Measurements from ENCODE around the gene WNT7B. TPM values are rescaled to one million over a fixed set of nuclear protein-coding genes. Genes with fewer than 3 reads are reported as not detected.

The WNT7B gene
- total RNA-seq, 2 experiments from 2014 or later = not detected

GRCh38 chr22:45933506-45934167 lies 43.3 kb downstream of the WNT7B start:
- H3K27ac ChIP-seq (ENCODE audit: low read depth in 1 of 2, low read length in 2 of 2) = no peak overlapping the region
- H3K9me3 Mint-ChIP-seq = no peaks in the 10 kb centered on the region
- no peak overlapping the region for H3K4me3 ChIP-seq (ENCODE audit: low read length)
- DNase-seq = no peak
- ATAC-seq (ENCODE audit: poor library complexity) = no peak
- intact Hi-C loops (cut with DNase I, micrococcal nuclease) = no loop called here
- peaks cover 0 to 9% of the 10 kb centered on the region in 2 experiments for H3K27me3 ChIP-seq (ENCODE audit: control insufficient read depth in 1 of 2, insufficient read depth in 2 of 2, low read length in 2 of 2)
- peaks cover 0 to 10% of the 10 kb centered on the region in 2 experiments for H3K9me3 ChIP-seq (ENCODE audit: control insufficient read depth in 1 of 2, insufficient read depth in 1 of 2, low read length in 2 of 2)
- H3K4me1 Mint-ChIP-seq (ENCODE audit: low read depth) = no peaks in the 10 kb centered on the region
- no peak overlapping the region for H3K4me3 Mint-ChIP-seq
- no peak overlapping the region for H3K27ac Mint-ChIP-seq
- H3K4me1 ChIP-seq (ENCODE audit: insufficient read depth, low read length) = no peaks in the 10 kb centered on the region
- no peaks in the 10 kb centered on the region for H3K36me3 Mint-ChIP-seq (ENCODE audit: low read depth)
- no peaks in the 10 kb centered on the region for H3K36me3 ChIP-seq (ENCODE audit: insufficient read depth, low read length)
- ChIA-PET POLR2A (no interaction called here), CTCF (no interaction called here)
- peaks cover 20% of the 10 kb centered on the region for H3K27me3 Mint-ChIP-seq
- no peak for TF ChIP-seq CTCF (IDR thresholded peaks at IDR 0.05)

- no peak for ATAC-seq (ENCODE audit: poor library complexity)
- Mint-ChIP-seq H3K4me1 (ENCODE audit: low read depth) (no peaks in the 10 kb centered on the region), H3K36me3 (ENCODE audit: low read depth) (no peaks in the 10 kb centered on the region), H3K27ac (no peak overlapping the region), H3K4me3 (no peak overlapping the region), H3K27me3 (peaks cover 20% of the 10 kb centered on the region), H3K9me3 (no peaks in the 10 kb centered on the region)
- no peak for DNase-seq
- H3K27ac ChIP-seq (ENCODE audit: low read depth in 1 of 2, low read length in 2 of 2) = no peak overlapping the region
- intact Hi-C loops (cut with DNase I, micrococcal nuclease) = no loop called here
- H3K4me1 ChIP-seq (ENCODE audit: insufficient read depth, low read length) = no peaks in the 10 kb centered on the region
- H3K9me3 ChIP-seq (ENCODE audit: control insufficient read depth in 1 of 2, insufficient read depth in 1 of 2, low read length in 2 of 2) = peaks cover 0 to 10% of the 10 kb centered on the region in 2 experiments
- POLR2A ChIA-PET = no interaction called here
- peaks cover 0 to 9% of the 10 kb centered on the region in 2 experiments for H3K27me3 ChIP-seq (ENCODE audit: control insufficient read depth in 1 of 2, insufficient read depth in 2 of 2, low read length in 2 of 2)
- CTCF ChIA-PET = no interaction called here
- TF ChIP-seq CTCF (IDR thresholded peaks at IDR 0.05) = no peak
- no peaks in the 10 kb centered on the region for H3K36me3 ChIP-seq (ENCODE audit: insufficient read depth, low read length)
- no peak overlapping the region for H3K4me3 ChIP-seq (ENCODE audit: low read length)
These were observed 44.9 kb downstream of the WNT7B start for GRCh38 chr22:45932071-45932470.

- ATAC-seq (ENCODE audit: poor library complexity) (no peak), DNase-seq (no peak)
- ChIA-PET CTCF (no interaction called here), POLR2A (no interaction called here)
- H3K27me3 ChIP-seq (ENCODE audit: control insufficient read depth in 1 of 2, insufficient read depth in 2 of 2, low read length in 2 of 2) = peaks cover 0 to 9% of the 10 kb centered on the region in 2 experiments
- no peak overlapping the region for H3K27ac ChIP-seq (ENCODE audit: low read depth in 1 of 2, low read length in 2 of 2)
- no peaks in the 10 kb centered on the region for H3K36me3 Mint-ChIP-seq (ENCODE audit: low read depth)
- H3K4me3 ChIP-seq (ENCODE audit: low read length) = no peak overlapping the region
- H3K27me3 Mint-ChIP-seq = peaks cover 20% of the 10 kb centered on the region
- no peaks in the 10 kb centered on the region for H3K4me1 Mint-ChIP-seq (ENCODE audit: low read depth)
- no peak for TF ChIP-seq CTCF (IDR thresholded peaks at IDR 0.05)
- H3K9me3 ChIP-seq (ENCODE audit: control insufficient read depth in 1 of 2, insufficient read depth in 1 of 2, low read length in 2 of 2) = peaks cover 0 to 6% of the 10 kb centered on the region in 2 experiments
- no peak overlapping the region for H3K4me3 Mint-ChIP-seq
- H3K9me3 Mint-ChIP-seq = no peaks in the 10 kb centered on the region
- no peaks in the 10 kb centered on the region for H3K36me3 ChIP-seq (ENCODE audit: insufficient read depth, low read length)
- intact Hi-C loops (cut with DNase I, micrococcal nuclease) = no loop called here
- no peak overlapping the region for H3K27ac Mint-ChIP-seq
- H3K4me1 ChIP-seq (ENCODE audit: insufficient read depth, low read length) = no peaks in the 10 kb centered on the region
These were observed 45.9 kb downstream of the WNT7B start for GRCh38 chr22:45931042-45931441.

Measured in CD4-positive, alpha-beta T cell (primary cell).